Colonic mucosa (tissue), 4 donors: Measurements from ENCODE around the gene ADM2. TPM values are rescaled to one million over a fixed set of nuclear protein-coding genes. Genes with fewer than 3 reads are reported as not detected.

Source experiments
- DNase-seq: peaks from one replicate; pipeline ENCODE4 v3.0.0-alpha.2; 2020
- H3K27ac ChIP-seq: fragments of 200-600 bp; one replicate; pipeline ENCODE4 v1.8.0; 2021
- H3K27me3 ChIP-seq: fragments of 200-600 bp; one replicate; pipeline ENCODE4 v1.8.0; 2021
- H3K36me3 ChIP-seq: fragments of 200-600 bp; one replicate; pipeline ENCODE4 v1.8.0; 2021
- H3K4me1 ChIP-seq: fragments of 200-600 bp; one replicate; pipeline ENCODE4 v1.8.0; 2021; ENCODE audit warnings: mild to moderate bottlenecking
- H3K4me3 ChIP-seq: fragments of 200-600 bp; one replicate; pipeline ENCODE4 v1.8.0; 2021
- H3K9ac ChIP-seq, 2 donors: one replicate each; pipeline ENCODE4 v1.7.0; 2013; ENCODE audit warnings: control low read depth in 2 of 2, low read depth in 2 of 2, low read length in 2 of 2
- H3K9me3 ChIP-seq: fragments of 200-600 bp; one replicate; pipeline ENCODE4 v1.8.0; 2021
- CTCF ChIP-seq: fragments of 200-600 bp; IDR thresholded peaks from one replicate; pipeline ENCODE4 v1.8.0; 2022; ENCODE audit warnings: antibody characterized with exemption, mild to moderate bottlenecking
- intact Hi-C: fragments of 100-400 bp; cut with DNase I; formaldehyde crosslinking; loops from one replicate; pipeline ENCODE4 v1.14.1; 2022
- total RNA-seq, 2 donors: library from RNA; stranded (reverse); fragmentation: NEBNext Ultra II Directional in 1 of 2; extraction: Animal tissue kit (Norgen Biotek cat#: 25700) in 1 of 2; gene quantifications; one replicate each; pipeline ENCODE4 v1.2.1, GENCODE V29; 2021
- donor health status: healthy.
- donor health status: DM: no; HTN: no; CAD: no.
- donor health status: DM: no; HTN: no; CAD: no.

ADM2 gene
- total RNA-seq, 2 donors from 2014 or later = 4.4 to 5.1 TPM

- no peak overlapping the region for H3K4me3 ChIP-seq
- no peak overlapping the region for H3K9ac ChIP-seq
- no peak for DNase-seq
- H3K9me3 ChIP-seq = no peaks in the 10 kb centered on the region
- intact Hi-C loops = no loop called here
- no peak overlapping the region for H3K27ac ChIP-seq
- H3K36me3 ChIP-seq = peaks cover 8% of the 10 kb centered on the region
- no peaks in the 10 kb centered on the region for H3K4me1 ChIP-seq
- no peaks in the 10 kb centered on the region for H3K27me3 ChIP-seq
- no peak for TF ChIP-seq CTCF
These were observed 37.3 kb upstream of the ADM2 start for GRCh38 chr22:50443801-50444625.

GRCh38 chr22:50444663-50445062 lies 36.7 kb upstream of the ADM2 start:
- TF ChIP-seq CTCF = no peak
- intact Hi-C loops = no loop called here
- no peaks in the 10 kb centered on the region for H3K27me3 ChIP-seq
- no peaks in the 10 kb centered on the region for H3K9me3 ChIP-seq
- peaks cover 8% of the 10 kb centered on the region for H3K36me3 ChIP-seq
- no peak overlapping the region for H3K4me3 ChIP-seq
- no peak overlapping the region for H3K9ac ChIP-seq
- DNase-seq = peak; percentile 47
- no peak overlapping the region for H3K27ac ChIP-seq
- no peaks in the 10 kb centered on the region for H3K4me1 ChIP-seq

- no peak for TF ChIP-seq CTCF
- Histone ChIP-seq H3K4me1 (no peaks in the 10 kb centered on the region), H3K36me3 (peaks cover 8% of the 10 kb centered on the region), H3K27me3 (no peaks in the 10 kb centered on the region), H3K9ac (no peak overlapping the region), H3K9me3 (no peaks in the 10 kb centered on the region), H3K27ac (no peak overlapping the region), H3K4me3 (no peak overlapping the region)
- no peak for DNase-seq
- intact Hi-C loops = no loop called here
These were observed 36.1 kb upstream of the ADM2 start for GRCh38 chr22:50445071-50445879.

- Histone ChIP-seq H3K4me3 (no peak overlapping the region), H3K27me3 (no peaks in the 10 kb centered on the region), H3K9me3 (no peaks in the 10 kb centered on the region), H3K9ac (no peak overlapping the region), H3K36me3 (peaks cover 8% of the 10 kb centered on the region), H3K27ac (no peak overlapping the region), H3K4me1 (no peaks in the 10 kb centered on the region)
- TF ChIP-seq CTCF = no peak
- intact Hi-C loops = no loop called here
- no peak for DNase-seq
These were observed 35.2 kb upstream of the ADM2 start for GRCh38 chr22:50445880-50446707.
